ENCODE results near the gene C3orf62.

Gene C3orf62

DNA sequence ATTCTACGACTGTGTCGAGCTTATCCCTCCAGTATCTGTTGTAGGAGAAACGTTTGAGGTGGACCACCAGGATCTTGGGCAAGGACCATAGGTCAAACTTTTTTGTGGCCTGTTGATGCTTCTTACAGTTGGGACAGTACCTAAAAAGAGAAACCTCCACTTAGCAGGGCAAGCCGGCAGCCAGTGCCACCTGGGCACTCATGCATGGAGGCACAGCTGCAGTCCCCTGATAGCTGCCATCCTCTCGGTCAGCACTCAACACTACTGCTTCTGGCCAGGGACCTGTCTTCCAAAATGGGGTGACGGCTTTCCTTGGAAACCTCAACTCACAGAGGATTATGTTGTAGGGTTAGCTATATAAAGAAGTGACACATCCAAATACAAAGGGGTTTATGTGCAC lies 7.0 kb upstream of the C3orf62 start:
- TF ChIP-seq, protein P1, sequence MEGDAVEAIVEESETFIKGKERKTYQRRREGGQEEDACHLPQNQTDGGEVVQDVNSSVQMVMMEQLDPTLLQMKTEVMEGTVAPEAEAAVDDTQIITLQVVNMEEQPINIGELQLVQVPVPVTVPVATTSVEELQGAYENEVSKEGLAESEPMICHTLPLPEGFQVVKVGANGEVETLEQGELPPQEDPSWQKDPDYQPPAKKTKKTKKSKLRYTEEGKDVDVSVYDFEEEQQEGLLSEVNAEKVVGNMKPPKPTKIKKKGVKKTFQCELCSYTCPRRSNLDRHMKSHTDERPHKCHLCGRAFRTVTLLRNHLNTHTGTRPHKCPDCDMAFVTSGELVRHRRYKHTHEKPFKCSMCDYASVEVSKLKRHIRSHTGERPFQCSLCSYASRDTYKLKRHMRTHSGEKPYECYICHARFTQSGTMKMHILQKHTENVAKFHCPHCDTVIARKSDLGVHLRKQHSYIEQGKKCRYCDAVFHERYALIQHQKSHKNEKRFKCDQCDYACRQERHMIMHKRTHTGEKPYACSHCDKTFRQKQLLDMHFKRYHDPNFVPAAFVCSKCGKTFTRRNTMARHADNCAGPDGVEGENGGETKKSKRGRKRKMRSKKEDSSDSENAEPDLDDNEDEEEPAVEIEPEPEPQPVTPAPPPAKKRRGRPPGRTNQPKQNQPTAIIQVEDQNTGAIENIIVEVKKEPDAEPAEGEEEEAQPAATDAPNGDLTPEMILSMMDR (IDR thresholded peaks at IDR 0.05; ENCODE audit: extremely low read depth, missing control alignments) = no peak

DNA sequence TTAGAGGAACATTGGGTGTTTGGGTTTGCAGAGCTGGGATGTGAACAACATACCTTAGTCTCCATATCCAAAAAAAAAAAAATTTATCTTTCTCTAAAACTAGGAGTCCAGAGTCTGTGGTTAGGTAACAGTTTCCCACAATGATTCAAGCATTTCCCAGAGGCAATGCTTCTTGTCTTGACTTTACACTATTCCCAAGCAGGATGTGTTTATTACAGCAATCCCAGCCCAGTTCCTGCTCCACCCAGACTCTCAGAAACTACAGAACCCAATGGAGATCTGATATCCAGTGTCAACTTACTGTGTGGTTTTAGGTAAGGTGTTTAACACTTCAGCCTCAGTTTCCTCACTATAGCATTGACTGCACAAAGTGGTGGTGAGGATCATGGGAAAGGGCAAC lies 2.3 kb upstream of the C3orf62 start:
- DNase-seq (ENCODE audit: low spot score) = no peak
- TF ChIP-seq, protein P1 (IDR thresholded peaks at IDR 0.05; ENCODE audit: extremely low read depth, missing control alignments) = no peak

More for the DNA sequence above, 7.0 kb upstream of the C3orf62 start:
- no peak for DNase-seq (ENCODE audit: low spot score)

DNA sequence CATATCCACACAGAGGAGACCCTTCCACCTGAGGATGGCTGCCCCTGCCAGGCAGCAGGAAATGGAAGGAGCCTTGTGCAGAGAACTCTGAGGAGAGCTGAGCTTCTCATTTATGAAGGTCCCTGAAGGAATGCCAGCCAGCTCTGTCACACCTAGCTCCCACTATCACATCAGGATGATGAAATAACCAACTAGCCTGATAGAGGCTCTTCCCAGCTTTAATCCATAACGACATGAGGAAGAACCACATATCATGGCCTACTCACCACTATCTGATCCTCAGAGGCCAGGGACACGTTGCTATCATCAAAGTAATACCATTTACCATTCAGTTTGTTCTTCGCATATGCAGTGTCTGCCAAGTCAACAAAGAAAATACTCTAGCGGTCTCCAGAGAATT lies 1.5 kb upstream of the C3orf62 start:
- TF ChIP-seq, protein P1 (IDR thresholded peaks at IDR 0.05; ENCODE audit: extremely low read depth, missing control alignments) = no peak
- DNase-seq (ENCODE audit: low spot score) = no peak

DNA sequence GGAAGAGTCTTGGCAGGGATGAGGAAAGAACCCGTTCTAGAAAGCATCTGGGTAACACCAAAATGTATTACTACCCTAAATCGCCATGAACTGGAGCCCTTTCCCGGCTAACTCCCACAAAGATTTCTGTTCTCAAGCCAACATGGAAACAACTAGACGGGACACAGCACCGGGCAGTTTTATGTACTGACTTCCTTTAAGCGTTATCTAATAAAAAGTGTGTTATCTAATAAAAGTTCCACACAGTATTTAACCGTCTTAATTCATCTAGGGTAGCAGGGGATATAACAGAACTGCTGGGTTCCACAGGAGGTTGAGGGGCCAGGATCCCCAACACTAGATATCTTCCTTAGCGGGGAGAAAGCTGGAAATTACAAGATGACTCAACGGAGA lies 347 bp upstream of the C3orf62 start:
- DNase-seq (ENCODE audit: low spot score) = no peak
- TF ChIP-seq, protein P1 (IDR thresholded peaks at IDR 0.05; ENCODE audit: extremely low read depth, missing control alignments) = no peak

DNA sequence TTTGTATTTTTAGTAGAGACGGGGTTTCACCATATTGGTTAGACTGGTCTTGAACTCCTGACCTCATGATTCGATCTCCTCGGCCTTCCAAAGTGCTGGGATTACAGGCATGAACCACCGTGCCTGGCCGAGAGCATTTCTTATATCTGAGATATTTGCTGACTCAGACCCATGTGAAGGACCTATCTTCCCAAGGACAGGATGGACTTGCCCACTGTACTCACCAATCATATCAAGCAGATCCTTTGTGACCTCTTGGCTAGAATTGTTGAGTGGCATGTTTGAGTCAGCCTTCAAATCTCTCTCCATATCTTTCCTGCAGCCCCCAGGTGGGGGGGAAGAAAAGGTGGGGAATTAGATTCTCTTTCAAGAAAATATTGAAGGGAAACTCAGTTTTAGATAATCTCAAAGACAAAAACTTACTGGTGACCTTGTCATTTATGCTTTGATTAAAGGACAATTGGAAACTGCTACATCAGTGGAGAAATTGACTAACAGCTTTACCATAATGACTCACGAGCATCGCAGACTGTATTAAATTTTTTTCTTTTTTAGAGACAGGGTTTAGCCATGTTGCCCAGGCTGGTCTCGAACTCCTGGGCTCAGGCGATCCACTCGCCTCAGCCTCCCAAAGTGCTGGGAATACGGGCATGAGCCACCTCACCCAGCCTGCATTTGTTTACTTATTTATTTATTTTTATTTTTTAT lies 3.1 kb downstream of the C3orf62 start:
- TF ChIP-seq, protein P1 (IDR thresholded peaks at IDR 0.05; ENCODE audit: extremely low read depth, missing control alignments) = no peak
- no peak for DNase-seq (ENCODE audit: low spot score)

DNA sequence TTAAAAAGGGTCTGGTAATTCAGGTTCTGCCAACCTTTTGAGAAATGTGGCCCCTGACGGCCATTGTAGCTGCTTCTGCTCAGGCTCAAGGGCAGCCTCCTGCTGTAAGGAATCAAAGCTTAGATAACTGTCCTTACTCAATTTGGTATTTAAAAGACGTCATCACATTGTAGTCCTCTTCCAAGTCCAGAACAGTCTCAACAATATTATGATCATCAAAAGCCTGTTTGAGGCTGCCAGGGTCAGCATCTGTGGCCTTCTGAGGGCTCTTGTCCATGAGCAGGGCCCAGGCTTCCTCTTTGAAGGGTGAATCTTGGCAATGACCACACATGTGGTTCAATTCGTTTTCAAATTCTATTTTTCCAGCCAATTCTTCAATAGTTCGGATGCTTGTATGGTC lies 6.0 kb downstream of the C3orf62 start:
- DNase-seq (ENCODE audit: low spot score) = no peak
- TF ChIP-seq, protein P1 (IDR thresholded peaks at IDR 0.05; ENCODE audit: extremely low read depth, missing control alignments) = no peak

DNA sequence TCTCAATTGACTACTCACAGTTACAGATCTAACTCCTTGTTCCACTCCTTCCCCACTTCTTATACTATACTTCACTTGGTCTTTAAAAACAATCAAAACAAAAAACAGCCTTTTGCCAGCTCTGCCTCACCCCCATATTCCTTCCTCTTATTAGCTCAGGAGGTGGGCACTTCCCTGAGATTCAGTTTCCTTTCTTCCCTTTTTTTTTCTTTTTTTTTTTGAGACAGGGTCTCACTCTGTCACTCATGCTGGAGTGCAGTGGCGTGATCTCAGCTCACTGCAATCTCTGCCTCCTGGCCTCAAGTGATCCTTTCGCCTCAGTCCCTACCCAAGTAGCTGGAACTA lies 6.9 kb downstream of the C3orf62 start:
- TF ChIP-seq, protein P1 (IDR thresholded peaks at IDR 0.05; ENCODE audit: extremely low read depth, missing control alignments) = no peak
- no peak for DNase-seq (ENCODE audit: low spot score)

Data from GM20000 (cell line).